GM12872 (cell line): ENCODE results near the gene UBL3.

Experiments used
- CTCF ChIP-seq: IDR thresholded peaks from 3 replicates; pipeline ENCODE4 v1.5.1; 2011; ENCODE audit warnings: low read depth, mild to moderate bottlenecking, low read length, moderate library complexity; ENCODE audit not compliant: insufficient read depth

The UBL3 gene

GRCh38 chr13:29730253-29730652, 120.2 kb downstream of the UBL3 start:
- TF ChIP-seq CTCF = peak; percentile 27; the same call in 1 of the 3 replicates

GRCh38 chr13:29722415-29722814, 128.0 kb downstream of the UBL3 start:
- TF ChIP-seq CTCF = no peak

- no peak for TF ChIP-seq CTCF
Measured at GRCh38 chr13:29721766-29722165, 128.7 kb downstream of the UBL3 start.

- TF ChIP-seq CTCF = no peak
Measured at GRCh38 chr13:29718694-29719093, 131.7 kb downstream of the UBL3 start.

- TF ChIP-seq CTCF = no peak
Measured at GRCh38 chr13:29716493-29716892, 133.9 kb downstream of the UBL3 start.
